Breast epithelium (tissue), 4 donors: ENCODE results near the gene CDK7. TPM values are rescaled to one million over a fixed set of nuclear protein-coding genes. Genes with fewer than 3 reads are reported as not detected.

Source experiments
- DNase-seq, 2 donors: peaks; one replicate each; pipeline ENCODE4 v3.0.0-alpha.2; 2019; ENCODE audit warnings: low spot score in 2 of 2
- H3K27ac ChIP-seq, 2 donors: fragments of 200-600 bp; sonication (generic) in 1 of 2; one replicate each; pipeline ENCODE4 v1.5.1; 2016 to 2019; ENCODE audit warnings: mild to moderate bottlenecking in 1 of 2
- H3K27me3 ChIP-seq, 2 donors: fragments of 200-600 bp; sonication (generic) in 1 of 2; one replicate each; pipeline versions ENCODE4 v1.5.1 to v1.6.0; 2017 to 2019; ENCODE audit warnings: control low read depth in 1 of 2, mild to moderate bottlenecking in 1 of 2
- H3K36me3 ChIP-seq: fragments of 200-600 bp; one replicate; pipeline ENCODE4 v1.5.1; 2019
- H3K4me1 ChIP-seq, 2 donors: fragments of 200-600 bp; sonication (generic); one replicate each; pipeline ENCODE4 v1.5.1; 2016 to 2019; ENCODE audit warnings: control low read depth in 1 of 2
- H3K4me3 ChIP-seq, 3 donors: fragments of 200-600 bp; sonication (generic); 1 replicate in 2 of 3; 2 replicates in 1 of 3; pipeline ENCODE4 v1.5.1; 2016 to 2019; ENCODE audit warnings: mild to moderate bottlenecking in 3 of 3, moderate library complexity in 2 of 3
- H3K9me3 ChIP-seq, 2 donors: fragments of 200-600 bp; sonication (generic) in 1 of 2; one replicate each; pipeline ENCODE4 v1.5.1; 2016 to 2019; ENCODE audit warnings: control low read depth in 1 of 2
- CTCF ChIP-seq, 3 donors: fragments of 450-650 bp; IDR thresholded peaks; one replicate each; pipeline ENCODE4 v1.5.1; 2016 to 2017; ENCODE audit warnings: antibody characterized with exemption in 3 of 3, mild to moderate bottlenecking in 3 of 3, moderate library complexity in 3 of 3
- POLR2A ChIP-seq: fragments of 450-650 bp; IDR thresholded peaks from one replicate; pipeline ENCODE4 v1.6.1; 2016; ENCODE audit warnings: antibody characterized with exemption, mild to moderate bottlenecking, moderate library complexity
- POLR2AphosphoS5 ChIP-seq, 3 donors: sonication (generic); formaldehyde crosslinking; IDR thresholded peaks; one replicate each; pipeline ENCODE4 v1.6.1; 2017; ENCODE audit warnings: antibody characterized with exemption in 3 of 3
- intact Hi-C: fragments of 100-400 bp; cut with DNase I; formaldehyde crosslinking; loops from one replicate; pipeline ENCODE4 v1.15.1; 2023; ENCODE audit warnings: low total_unique reads
- total RNA-seq, 3 donors: library from RNA; depleted of rRNA; stranded (reverse); fragments of >200 nt; gene quantifications; one replicate each; pipeline ENCODE4 v1.1.0, GENCODE V29; 2016

CDK7 gene
- total RNA-seq = 10 to 100 TPM; 13.4 to 28.7 (median 20.3) TPM

GRCh38 chr5:69234457-69235268 is at the start of gene CDK7:
CDK7 (plus strand) TSS chr5:69234886; CDS start chr5:69234976, 90 bp downstream.
- TF ChIP-seq POLR2AphosphoS5 (IDR thresholded peaks at IDR 0.05) (peak; percentile 47 to 85 (median 84)), POLR2A (no peak), CTCF (IDR thresholded peaks at IDR 0.05) (peak in 1 of 3 donors; percentile 19)
- no peaks in the 10 kb centered on the region for H3K9me3 ChIP-seq
- no peaks in the 10 kb centered on the region for H3K4me1 ChIP-seq
- peak; percentile 92 for DNase-seq
- H3K4me3 ChIP-seq = peak within 1 kb of the TSS; percentile 69 to 92 (median 88)
- H3K36me3 ChIP-seq = no peaks in the 10 kb centered on the region
- no peaks in the 10 kb centered on the region for H3K27me3 ChIP-seq
- H3K27ac ChIP-seq = peak within 1 kb of the TSS; percentile 80 to 91
- intact Hi-C loops = no loop called here

- no peaks in the 10 kb centered on the region for H3K27me3 ChIP-seq
- intact Hi-C loops = no loop called here
- DNase-seq = no peak
- no peak overlapping the region for H3K27ac ChIP-seq
- H3K4me1 ChIP-seq = no peaks in the 10 kb centered on the region
- no peaks in the 10 kb centered on the region for H3K36me3 ChIP-seq
- H3K9me3 ChIP-seq = no peaks in the 10 kb centered on the region
- TF ChIP-seq POLR2AphosphoS5 (IDR thresholded peaks at IDR 0.05) = no peak
- TF ChIP-seq POLR2A = no peak
- no peak for TF ChIP-seq CTCF (IDR thresholded peaks at IDR 0.05)
- no peak overlapping the region for H3K4me3 ChIP-seq
Measured at GRCh38 chr5:69187342-69187741, 47.3 kb upstream of the CDK7 start.

- DNase-seq = no peak
- Histone ChIP-seq H3K4me1 (no peaks in the 10 kb centered on the region), H3K4me3 (peak overlapping the region; percentile 60 to 90 (median 88)), H3K36me3 (no peaks in the 10 kb centered on the region), H3K9me3 (no peaks in the 10 kb centered on the region), H3K27ac (peak overlapping the region; percentile 83 to 93), H3K27me3 (no peaks in the 10 kb centered on the region)
- TF ChIP-seq POLR2A (no peak), POLR2AphosphoS5 (IDR thresholded peaks at IDR 0.05) (no peak), CTCF (IDR thresholded peaks at IDR 0.05) (no peak)
- intact Hi-C loops = no loop called here
Measured at GRCh38 chr5:69188811-69189161, 45.9 kb upstream of the CDK7 start.

- Histone ChIP-seq H3K27ac (peak within 1 kb of the TSS; percentile 83 to 93), H3K4me1 (no peaks in the 10 kb centered on the region), H3K4me3 (peak within 1 kb of the TSS; percentile 60 to 90 (median 88)), H3K27me3 (no peaks in the 10 kb centered on the region), H3K9me3 (no peaks in the 10 kb centered on the region), H3K36me3 (no peaks in the 10 kb centered on the region)
- DNase-seq = peak; percentile 76 to 87
- TF ChIP-seq POLR2A = no peak
- TF ChIP-seq CTCF (IDR thresholded peaks at IDR 0.05) = no peak
- TF ChIP-seq POLR2AphosphoS5 (IDR thresholded peaks at IDR 0.05) = peak in 2 of 3 donors; percentile 32 to 38
- intact Hi-C loops = no loop called here
Measured at GRCh38 chr5:69189162-69190086, 45.3 kb upstream of the CDK7 start, which contains the start of gene CENPH. CENPH (plus strand) TSS chr5:69189583; CDS start chr5:69189635, 52 bp downstream.
